ENCODE results near the gene KRTAP2-2. TPM values are rescaled to one million over a fixed set of nuclear protein-coding genes. Genes with fewer than 3 reads are reported as not detected.
"Not testable (repeated sequence)": the region's sequence is repeated elsewhere in the genome, so short reads cannot be mapped to it uniquely, and the experiment has no call there.

Gene KRTAP2-2
- total RNA-seq, 1 donor from 2014 or later, result not detected

DNA sequence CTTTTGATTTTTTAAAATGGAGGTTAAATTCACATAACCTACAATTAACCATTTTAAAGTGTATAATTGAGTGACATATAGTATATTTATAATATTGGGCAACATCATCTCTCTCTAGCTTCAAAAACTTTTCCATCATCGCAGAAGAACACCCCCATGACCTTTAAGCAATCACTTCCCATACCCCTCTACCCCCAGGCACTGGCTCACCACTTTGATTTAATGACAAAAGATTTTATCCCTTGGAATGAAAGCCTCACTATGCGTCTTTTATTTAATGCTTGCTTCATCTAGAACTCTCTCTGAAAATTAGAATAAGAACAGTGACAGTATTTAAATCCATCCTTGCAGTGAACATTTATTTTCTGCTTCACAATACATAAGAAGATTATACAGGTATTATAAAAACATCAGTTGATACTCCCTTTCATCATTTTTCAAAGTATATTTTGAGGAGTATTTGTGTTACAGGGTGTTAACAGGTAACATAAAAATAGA, 17.1 kb downstream of the KRTAP2-2 start:
- no peak for DNase-seq (ENCODE audit: low read depth)
- TF ChIP-seq, protein P1, sequence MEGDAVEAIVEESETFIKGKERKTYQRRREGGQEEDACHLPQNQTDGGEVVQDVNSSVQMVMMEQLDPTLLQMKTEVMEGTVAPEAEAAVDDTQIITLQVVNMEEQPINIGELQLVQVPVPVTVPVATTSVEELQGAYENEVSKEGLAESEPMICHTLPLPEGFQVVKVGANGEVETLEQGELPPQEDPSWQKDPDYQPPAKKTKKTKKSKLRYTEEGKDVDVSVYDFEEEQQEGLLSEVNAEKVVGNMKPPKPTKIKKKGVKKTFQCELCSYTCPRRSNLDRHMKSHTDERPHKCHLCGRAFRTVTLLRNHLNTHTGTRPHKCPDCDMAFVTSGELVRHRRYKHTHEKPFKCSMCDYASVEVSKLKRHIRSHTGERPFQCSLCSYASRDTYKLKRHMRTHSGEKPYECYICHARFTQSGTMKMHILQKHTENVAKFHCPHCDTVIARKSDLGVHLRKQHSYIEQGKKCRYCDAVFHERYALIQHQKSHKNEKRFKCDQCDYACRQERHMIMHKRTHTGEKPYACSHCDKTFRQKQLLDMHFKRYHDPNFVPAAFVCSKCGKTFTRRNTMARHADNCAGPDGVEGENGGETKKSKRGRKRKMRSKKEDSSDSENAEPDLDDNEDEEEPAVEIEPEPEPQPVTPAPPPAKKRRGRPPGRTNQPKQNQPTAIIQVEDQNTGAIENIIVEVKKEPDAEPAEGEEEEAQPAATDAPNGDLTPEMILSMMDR (IDR thresholded peaks at IDR 0.05; ENCODE audit: insufficient read depth, low read length, poor library complexity, severe bottlenecking), result no peak
- Histone ChIP-seq H3K4me3 (ENCODE audit: low read depth, low read length) (no peak overlapping the region), H3K36me3 (ENCODE audit: control insufficient read depth, insufficient read depth, low read length) (no peaks in the 10 kb centered on the region), H3K27me3 (ENCODE audit: control insufficient read depth, insufficient read depth, low read length) (no peaks in the 10 kb centered on the region)

DNA sequence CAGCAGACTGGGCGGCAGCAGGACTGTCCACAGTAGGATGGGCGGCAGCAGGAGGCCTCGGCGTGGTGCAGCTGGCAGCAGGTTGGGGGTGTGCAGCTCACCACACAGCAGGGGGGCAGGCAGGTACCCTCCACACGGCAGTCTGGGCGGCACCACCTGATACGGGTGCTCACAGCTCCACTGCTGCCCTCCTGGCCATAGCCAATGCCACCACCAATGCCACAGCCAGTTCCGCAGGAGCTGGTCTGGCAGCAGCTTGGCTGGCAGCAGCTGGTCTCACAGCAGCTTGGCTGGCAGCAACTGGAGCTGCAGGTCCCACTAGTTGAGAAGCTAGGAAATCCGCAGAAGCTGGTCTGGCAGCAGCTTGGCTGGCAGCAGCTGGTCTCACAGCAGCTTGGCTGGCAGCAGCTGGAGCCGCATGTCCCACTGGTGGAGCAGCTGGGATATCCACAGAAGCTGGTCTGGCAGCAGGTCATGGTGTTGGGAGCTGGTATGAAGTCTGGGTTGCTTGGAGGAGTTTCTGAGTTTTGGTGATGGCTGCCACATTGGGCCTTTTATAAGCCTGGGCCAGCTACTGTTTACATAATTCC, 20.6 kb downstream of the KRTAP2-2 start, which contains the start of gene KRTAP1-3:
Gene KRTAP1-3 (minus strand): TSS at position 529 of the 590 bp plus-strand sequence. CDS start 53 bp downstream, at position 476.
- H3K36me3 ChIP-seq (ENCODE audit: control insufficient read depth, insufficient read depth, low read length); DNase-seq (ENCODE audit: low read depth): not testable (repeated sequence)

DNA sequence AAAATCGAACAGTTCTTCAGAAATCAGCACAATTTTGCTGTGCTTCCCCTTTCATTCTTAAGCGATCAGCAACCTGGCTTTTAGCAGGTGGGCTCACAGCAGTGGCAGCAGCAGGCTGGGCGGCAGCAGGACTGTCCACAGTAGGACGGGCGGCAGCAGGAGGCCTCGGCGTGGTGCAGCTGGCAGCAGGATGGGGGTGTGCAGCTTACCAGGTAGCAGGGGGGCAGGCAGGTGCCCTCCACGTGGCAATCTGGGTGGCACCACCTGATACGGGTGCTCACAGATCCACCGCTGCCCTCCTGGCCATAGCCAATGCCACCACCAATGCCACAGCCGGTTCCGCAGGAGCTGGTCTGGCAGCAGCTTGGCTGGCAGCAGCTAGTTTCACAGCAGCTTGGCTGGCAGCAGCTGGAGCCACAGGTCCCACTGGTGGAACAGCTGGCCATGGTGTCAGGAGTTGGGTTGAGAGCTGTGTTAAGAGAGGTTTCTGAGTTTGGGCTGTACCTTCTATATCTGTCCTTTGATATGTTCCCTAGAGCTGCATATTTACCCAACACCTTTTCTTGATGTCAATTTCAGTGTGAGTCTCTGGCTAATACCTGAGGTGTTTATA, 25.3 kb downstream of the KRTAP2-2 start, which contains the start of gene KRTAP1-4:
Gene KRTAP1-4 (minus strand): TSS at position 563 of the 613 bp plus-strand sequence. CDS start 117 bp downstream, at position 446.
- DNase-seq (ENCODE audit: low read depth), result no peak
- TF ChIP-seq, protein P1 (IDR thresholded peaks at IDR 0.05; ENCODE audit: insufficient read depth, low read length, poor library complexity, severe bottlenecking), result no peak
- H3K4me3 ChIP-seq (ENCODE audit: low read depth, low read length), result no peak within 1 kb of the TSS
- H3K27me3 ChIP-seq (ENCODE audit: control insufficient read depth, insufficient read depth, low read length), result no peaks in the 10 kb centered on the region
- no peaks in the 10 kb centered on the region for H3K36me3 ChIP-seq (ENCODE audit: control insufficient read depth, insufficient read depth, low read length)

More for the DNA sequence above, 20.6 kb downstream of the KRTAP2-2 start, which contains the start of gene KRTAP1-3:
- not testable (repeated sequence) for H3K27me3 ChIP-seq (ENCODE audit: control insufficient read depth, insufficient read depth, low read length); H3K4me3 ChIP-seq (ENCODE audit: low read depth, low read length)

DNA sequence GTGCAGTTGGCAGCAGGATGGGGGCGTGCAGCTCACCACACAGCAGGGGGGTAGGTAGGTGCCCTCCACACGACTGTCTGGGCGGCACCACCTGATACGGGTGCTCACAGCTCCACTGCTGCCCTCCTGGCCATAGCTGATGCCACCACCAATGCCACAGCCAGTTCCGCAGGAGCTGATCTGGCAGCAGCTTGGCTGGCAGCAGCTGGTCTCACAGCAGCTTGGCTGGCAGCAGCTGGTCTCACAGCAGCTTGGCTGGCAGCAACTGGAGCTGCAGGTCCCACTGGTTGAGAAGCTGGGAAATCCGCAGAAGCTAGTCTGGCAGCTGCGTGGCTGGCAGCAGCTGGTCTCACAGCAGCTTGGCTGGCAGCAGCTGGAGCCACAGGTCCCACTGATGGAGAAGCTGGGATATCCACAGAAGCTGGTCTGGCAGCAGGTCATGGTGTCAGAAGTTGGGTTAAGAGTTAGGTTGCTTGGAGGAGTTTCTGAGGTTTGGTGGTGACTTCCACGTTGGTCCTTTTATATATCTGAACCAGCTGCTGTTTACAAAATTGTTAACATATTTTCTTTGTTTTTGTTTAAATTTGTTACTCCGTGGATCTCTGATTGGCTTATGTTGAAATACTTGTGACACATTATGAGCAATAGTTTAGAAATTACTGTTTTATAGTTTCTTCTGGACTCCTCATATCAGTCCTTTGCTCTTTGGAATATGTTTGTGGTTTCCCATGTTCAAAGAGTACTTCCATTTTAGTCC, 28.1 kb downstream of the KRTAP2-2 start, which contains the start of gene KRTAP1-5:
Gene KRTAP1-5 (minus strand): TSS at position 494 of the 757 bp plus-strand sequence. CDS start 53 bp downstream, at position 441.
- no peak for DNase-seq (ENCODE audit: low read depth)
- Histone ChIP-seq H3K27me3 (ENCODE audit: control insufficient read depth, insufficient read depth, low read length) (no peaks in the 10 kb centered on the region), H3K4me3 (ENCODE audit: low read depth, low read length) (no peak within 1 kb of the TSS), H3K36me3 (ENCODE audit: control insufficient read depth, insufficient read depth, low read length) (no peaks in the 10 kb centered on the region)
- TF ChIP-seq, protein P1 (IDR thresholded peaks at IDR 0.05; ENCODE audit: insufficient read depth, low read length, poor library complexity, severe bottlenecking), result no peak

DNA sequence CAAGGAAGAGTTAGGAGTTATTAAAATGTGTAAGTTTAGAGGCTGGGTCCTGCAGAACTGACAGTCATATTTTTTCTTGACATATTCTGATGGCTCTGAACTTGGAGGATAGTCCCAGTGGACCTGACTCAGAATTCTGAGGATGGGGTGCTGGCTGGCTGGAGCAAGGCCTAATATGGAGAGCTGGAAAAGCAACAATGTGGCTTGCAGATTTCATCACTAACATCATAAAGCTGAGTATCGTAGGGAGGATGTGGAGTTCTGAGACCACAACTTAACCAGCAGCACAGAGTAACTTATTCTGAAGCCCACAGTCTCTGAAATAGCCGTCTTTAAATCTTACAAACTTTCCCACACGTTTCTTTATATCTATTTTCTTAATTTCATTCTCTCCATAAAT, 30.3 kb downstream of the KRTAP2-2 start:
- Histone ChIP-seq H3K36me3 (ENCODE audit: control insufficient read depth, insufficient read depth, low read length) (no peaks in the 10 kb centered on the region), H3K4me3 (ENCODE audit: low read depth, low read length) (no peak overlapping the region), H3K27me3 (ENCODE audit: control insufficient read depth, insufficient read depth, low read length) (no peaks in the 10 kb centered on the region)
- TF ChIP-seq, protein P1 (IDR thresholded peaks at IDR 0.05; ENCODE audit: insufficient read depth, low read length, poor library complexity, severe bottlenecking), result no peak
- no peak for DNase-seq (ENCODE audit: low read depth)

DNA sequence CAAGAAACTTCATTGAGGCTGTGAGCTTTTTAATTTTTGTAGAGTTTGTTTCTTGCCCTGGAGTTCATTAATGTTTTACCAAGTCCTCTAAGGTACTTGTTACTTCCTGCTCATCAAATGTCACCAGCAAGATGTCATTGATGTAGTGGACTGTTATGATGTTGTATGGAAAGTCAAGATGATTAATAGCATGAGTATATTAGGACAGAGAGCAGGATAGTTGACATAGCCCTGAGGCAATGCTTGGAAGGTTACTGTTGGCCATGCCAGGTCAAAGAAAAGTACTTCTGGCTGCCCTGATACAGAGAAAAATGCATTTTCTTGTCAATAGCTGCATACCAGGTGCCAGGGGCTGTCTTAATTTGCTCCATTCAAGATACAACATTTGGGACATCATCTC, 34.7 kb downstream of the KRTAP2-2 start:
- no peak for DNase-seq (ENCODE audit: low read depth)
- no peaks in the 10 kb centered on the region for H3K27me3 ChIP-seq (ENCODE audit: control insufficient read depth, insufficient read depth, low read length)
- no peak overlapping the region for H3K4me3 ChIP-seq (ENCODE audit: low read depth, low read length)
- TF ChIP-seq, protein P1 (IDR thresholded peaks at IDR 0.05; ENCODE audit: insufficient read depth, low read length, poor library complexity, severe bottlenecking), result no peak
- H3K36me3 ChIP-seq (ENCODE audit: control insufficient read depth, insufficient read depth, low read length), result no peaks in the 10 kb centered on the region
